SJSA1 (cell line): ENCODE data around the gene SYCP2. TPM values are rescaled to one million over a fixed set of nuclear protein-coding genes. Genes with fewer than 3 reads are reported as not detected.
A peak's percentile ranks its signal among the peaks of the same experiment; 100 is the strongest.

ENCODE experiments used
- DNase-seq, 2 experiments: peaks; one replicate each; pipeline ENCODE4 v3.0.0-alpha.2; 2015 to 2020; ENCODE audit warnings: low spot score in 2 of 2, low read depth in 1 of 2
- H3K27ac ChIP-seq: fragments of 250-450 bp; sonication (Bioruptor Pico); 2 replicates; pipeline ENCODE4 v1.5.1; 2020; ENCODE audit warnings: mild to moderate bottlenecking, moderate library complexity
- H3K27me3 ChIP-seq: fragments of 250-450 bp; sonication (Bioruptor Pico); replicated peaks from 2 replicates; pipeline ENCODE4 v1.5.1; 2020; ENCODE audit warnings: mild to moderate bottlenecking, moderate library complexity
- H3K36me3 ChIP-seq: fragments of 250-450 bp; sonication (Bioruptor Pico); 2 replicates; pipeline ENCODE4 v1.5.1; 2020; ENCODE audit warnings: mild to moderate bottlenecking
- H3K4me1 ChIP-seq: fragments of 250-450 bp; sonication (Bioruptor Pico); replicated peaks from 2 replicates; pipeline ENCODE4 v1.6.1; 2021; ENCODE audit warnings: mild to moderate bottlenecking
- H3K4me3 ChIP-seq: fragments of 250-450 bp; sonication (Bioruptor Pico); 2 replicates; pipeline ENCODE4 v1.5.1; 2020; ENCODE audit warnings: mild to moderate bottlenecking
- H3K9me3 ChIP-seq: fragments of 250-450 bp; sonication (Bioruptor Pico); replicated peaks from 2 replicates; pipeline ENCODE4 v1.5.1; 2020; ENCODE audit warnings: mild to moderate bottlenecking
- total RNA-seq: library from RNA; depleted of rRNA; stranded (reverse); fragments of >200 nt; shearing (Covaris generic); gene quantifications from 2 replicates; pipeline ENCODE4 v1.2.3, GENCODE V29; 2014

Gene SYCP2
- total RNA-seq, 1 experiment from 2014 or later: 2.6 TPM

- Histone ChIP-seq H3K4me1 (peaks cover 15% of the 10 kb centered on the region), H3K9me3 (no peaks in the 10 kb centered on the region), H3K36me3 (no peaks in the 10 kb centered on the region), H3K27me3 (peaks cover 25% of the 10 kb centered on the region), H3K4me3 (no peak overlapping the region), H3K27ac (no peak overlapping the region)
- DNase-seq: peak; percentile 27 to 59
These were observed 97.7 kb downstream of the SYCP2 start for GRCh38 chr20:59835448-59836395.

DNA sequence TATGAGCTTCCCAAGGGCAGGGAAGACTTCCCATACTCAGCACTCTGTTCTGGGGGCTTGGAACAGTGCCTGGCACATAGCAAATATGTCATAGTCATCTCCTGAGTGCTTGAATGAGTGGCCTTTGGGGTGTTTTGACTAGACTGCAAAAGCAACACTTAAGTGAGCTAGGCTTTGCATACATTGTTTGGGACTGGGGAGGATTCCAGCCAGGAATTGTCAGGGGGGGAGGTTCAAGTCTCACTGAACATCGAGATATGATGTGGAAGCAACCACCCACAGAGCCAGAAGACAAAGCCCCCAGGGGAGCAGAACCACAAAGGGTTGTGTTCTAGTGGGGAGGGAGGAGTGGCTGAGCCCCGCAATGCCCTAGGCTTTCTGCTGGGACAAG, 98.4 kb downstream of the SYCP2 start:
- H3K36me3 ChIP-seq: no peaks in the 10 kb centered on the region
- H3K9me3 ChIP-seq: no peaks in the 10 kb centered on the region
- no peak overlapping the region for H3K27ac ChIP-seq
- DNase-seq: peak; percentile 44 to 54
- peaks cover 25% of the 10 kb centered on the region for H3K27me3 ChIP-seq
- H3K4me1 ChIP-seq: peaks cover 15% of the 10 kb centered on the region
- H3K4me3 ChIP-seq: no peak overlapping the region

- Histone ChIP-seq H3K27me3 (peaks cover 16% of the 10 kb centered on the region), H3K4me3 (no peak overlapping the region), H3K27ac (no peak overlapping the region), H3K9me3 (no peaks in the 10 kb centered on the region), H3K4me1 (peaks cover 15% of the 10 kb centered on the region), H3K36me3 (no peaks in the 10 kb centered on the region)
- no peak for DNase-seq
These were observed 100.8 kb downstream of the SYCP2 start for GRCh38 chr20:59832406-59833363.

GRCh38 chr20:59831916-59832270, 101.5 kb downstream of the SYCP2 start:
- H3K9me3 ChIP-seq: no peaks in the 10 kb centered on the region
- DNase-seq: no peak
- no peak overlapping the region for H3K4me3 ChIP-seq
- peaks cover 15% of the 10 kb centered on the region for H3K4me1 ChIP-seq
- H3K27ac ChIP-seq: no peak overlapping the region
- peaks cover 8% of the 10 kb centered on the region for H3K27me3 ChIP-seq
- H3K36me3 ChIP-seq: no peaks in the 10 kb centered on the region

DNA sequence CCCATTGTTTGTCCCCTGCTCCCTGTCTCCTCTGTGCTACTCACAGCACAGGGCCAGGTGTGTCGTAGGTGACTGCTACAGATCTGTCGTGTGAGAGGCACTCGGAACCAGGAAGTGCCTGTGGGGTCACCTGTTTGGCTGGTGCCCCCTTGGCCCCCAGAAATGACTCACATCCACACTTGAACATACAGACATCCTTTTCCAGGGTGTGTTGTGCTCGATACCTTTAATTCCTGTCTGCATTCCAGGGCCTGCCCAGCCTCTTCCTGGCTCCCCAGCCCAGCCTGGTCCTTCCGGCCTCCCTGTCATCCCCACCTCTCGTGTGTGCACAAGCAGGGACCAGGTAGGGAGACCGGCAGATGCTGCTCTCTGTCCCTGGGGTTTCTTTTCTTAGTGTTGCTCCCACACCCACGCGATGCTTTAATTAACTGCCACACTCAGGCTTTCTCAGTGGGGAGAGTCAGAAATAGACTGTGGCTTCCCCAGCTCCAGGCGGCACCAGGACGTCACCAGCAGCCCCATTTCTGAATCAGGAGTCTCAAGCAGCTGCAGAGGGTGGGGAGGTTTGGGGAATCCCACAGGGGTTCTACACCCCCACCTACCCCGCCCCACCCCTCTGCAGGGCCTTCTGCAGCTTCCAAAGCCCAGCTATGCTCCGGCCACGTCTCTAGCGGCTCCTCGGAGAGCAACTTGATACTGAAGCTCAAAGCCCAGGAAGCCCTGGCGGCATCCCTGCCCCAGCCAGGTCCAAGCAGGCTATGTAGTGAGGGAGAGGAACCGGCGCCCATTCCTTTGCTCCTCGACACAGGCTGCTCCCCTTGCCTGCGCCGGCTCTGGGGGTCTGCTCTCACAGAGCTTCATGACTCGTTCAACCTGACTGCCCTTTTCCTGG, 102.2 kb downstream of the SYCP2 start:
- Histone ChIP-seq H3K4me1 (peaks cover 13% of the 10 kb centered on the region), H3K27me3 (0 out of 2 replicates have a peak, but pooled peaks cover 5% of the 10 kb centered on the region), H3K36me3 (no peaks in the 10 kb centered on the region), H3K9me3 (no peaks in the 10 kb centered on the region), H3K27ac (no peak overlapping the region), H3K4me3 (no peak overlapping the region)
- DNase-seq: peak in 1 of 2 experiments; percentile 39

GRCh38 chr20:59830665-59831023, 102.8 kb downstream of the SYCP2 start:
- H3K4me3 ChIP-seq: no peak overlapping the region
- 0 out of 2 replicates have a peak, but pooled peaks cover 5% of the 10 kb centered on the region for H3K27me3 ChIP-seq
- peaks cover 7% of the 10 kb centered on the region for H3K4me1 ChIP-seq
- no peaks in the 10 kb centered on the region for H3K36me3 ChIP-seq
- no peak overlapping the region for H3K27ac ChIP-seq
- no peaks in the 10 kb centered on the region for H3K9me3 ChIP-seq
- no peak for DNase-seq

DNA sequence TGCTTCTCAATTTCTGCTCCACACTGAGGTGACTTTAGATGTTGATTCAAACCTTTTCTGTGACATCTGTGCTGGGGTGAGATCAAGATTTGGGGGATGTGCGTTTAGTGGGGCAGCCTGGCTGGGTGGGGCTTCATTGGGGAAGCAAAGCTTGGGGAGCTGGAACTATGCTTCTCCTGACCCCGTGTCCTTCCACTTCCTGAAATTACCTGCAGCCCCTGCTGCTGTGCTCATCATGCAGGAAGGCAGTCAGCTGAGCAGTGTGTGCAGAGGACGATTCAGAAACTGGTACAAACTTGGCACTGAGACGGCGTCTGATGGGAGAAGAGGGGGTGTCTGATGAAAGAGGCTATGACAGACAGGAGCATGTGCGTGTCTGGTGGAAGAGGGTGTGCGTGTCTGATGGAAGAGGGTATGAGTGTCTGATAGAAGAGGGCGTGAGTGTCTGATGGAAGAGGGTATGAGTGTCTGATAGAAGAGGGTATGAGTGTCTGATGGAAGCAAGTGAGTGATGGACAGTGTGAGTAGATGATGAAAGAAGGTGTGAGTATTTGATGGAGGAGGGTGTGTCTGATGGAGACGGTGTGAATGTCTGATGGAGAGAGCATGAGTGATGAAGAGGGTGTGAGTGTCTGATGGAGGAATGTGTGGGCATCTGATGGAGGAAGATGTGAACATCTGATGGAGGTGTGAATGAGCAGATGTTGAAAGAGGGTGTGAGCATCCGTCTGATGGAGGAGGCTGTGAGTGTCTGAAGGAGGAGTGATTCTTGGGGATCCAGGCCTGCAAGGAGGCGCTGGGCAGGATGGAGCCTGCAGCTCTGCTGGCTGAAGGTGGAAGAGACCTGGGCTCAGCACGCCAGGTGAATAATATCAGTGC, 103.4 kb downstream of the SYCP2 start:
- Histone ChIP-seq H3K27me3 (0 out of 2 replicates have a peak, but pooled peaks cover 5% of the 10 kb centered on the region), H3K36me3 (no peaks in the 10 kb centered on the region), H3K9me3 (no peaks in the 10 kb centered on the region), H3K4me1 (0 out of 2 replicates have a peak, but pooled peaks cover 2% of the 10 kb centered on the region), H3K4me3 (no peak overlapping the region), H3K27ac (no peak overlapping the region)
- no peak for DNase-seq

GRCh38 chr20:59829054-59829785, 104.2 kb downstream of the SYCP2 start:
- Histone ChIP-seq H3K9me3 (no peaks in the 10 kb centered on the region), H3K36me3 (no peaks in the 10 kb centered on the region), H3K4me1 (no peaks in the 10 kb centered on the region), H3K27me3 (0 out of 2 replicates have a peak, but pooled peaks cover 5% of the 10 kb centered on the region), H3K4me3 (no peak overlapping the region), H3K27ac (no peak overlapping the region)
- no peak for DNase-seq

DNA sequence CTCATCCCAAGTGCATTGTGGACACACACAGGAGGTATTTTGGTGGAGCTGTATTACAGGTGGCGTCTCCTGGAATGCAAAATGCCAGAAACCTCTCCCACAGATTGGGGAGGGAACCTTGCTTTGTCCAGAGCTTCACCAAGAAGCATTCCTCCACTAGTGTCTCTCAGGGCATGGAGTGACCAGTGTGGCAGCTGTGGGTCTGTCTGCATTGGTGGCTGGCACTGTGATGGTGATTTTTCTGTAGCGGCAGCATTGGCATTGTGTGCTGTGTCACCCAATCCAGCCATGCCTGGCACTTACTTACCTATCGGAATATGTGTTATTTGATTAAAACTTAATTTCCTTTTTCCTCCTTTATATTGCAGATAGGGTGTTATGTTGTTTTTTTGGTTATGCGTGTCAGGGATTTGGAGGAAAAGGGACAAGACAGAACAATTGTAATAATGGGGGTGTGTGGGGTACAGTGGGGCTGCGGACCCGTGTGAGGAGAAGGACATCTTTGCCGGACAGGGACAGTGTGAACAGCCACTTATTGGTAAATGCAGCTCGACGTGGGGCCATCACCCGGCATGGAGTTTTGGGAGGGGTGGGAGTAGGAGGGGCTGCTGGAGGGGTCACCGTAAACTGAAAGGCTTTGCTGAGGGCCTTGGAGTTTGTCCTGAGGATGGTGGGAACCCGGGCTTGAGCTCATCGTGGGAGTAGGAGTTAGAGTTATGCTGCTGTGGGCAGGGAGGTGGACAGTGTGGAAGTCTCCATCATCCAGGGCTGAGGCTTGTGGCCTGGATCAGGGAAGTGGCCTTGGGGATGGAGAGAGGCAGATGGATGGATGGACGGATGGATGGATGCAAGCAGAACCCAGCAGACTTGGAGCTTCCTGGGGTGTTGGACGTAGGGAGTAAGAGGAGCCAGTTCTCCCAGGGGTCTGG, 105.0 kb downstream of the SYCP2 start:
- no peak for DNase-seq
- Histone ChIP-seq H3K36me3 (no peaks in the 10 kb centered on the region), H3K4me3 (no peak overlapping the region), H3K4me1 (no peaks in the 10 kb centered on the region), H3K27me3 (0 out of 2 replicates have a peak, but pooled peaks cover 6% of the 10 kb centered on the region), H3K9me3 (no peaks in the 10 kb centered on the region), H3K27ac (no peak overlapping the region)

GRCh38 chr20:59827138-59828056, 106.0 kb downstream of the SYCP2 start:
- Histone ChIP-seq H3K4me1 (no peaks in the 10 kb centered on the region), H3K9me3 (no peaks in the 10 kb centered on the region), H3K36me3 (no peaks in the 10 kb centered on the region), H3K27me3 (0 out of 2 replicates have a peak, but pooled peaks cover 7% of the 10 kb centered on the region), H3K4me3 (no peak overlapping the region), H3K27ac (no peak overlapping the region)
- peak in 1 of 2 experiments; percentile 36 for DNase-seq
